ENCODE measurements around the gene CPPED1. TPM values are rescaled to one million over a fixed set of nuclear protein-coding genes. Genes with fewer than 3 reads are reported as not detected.

CPPED1 gene
- total and polyA plus RNA-seq, 10 of the 15 experiments (the other 5 are each of a cell fraction or from before 2014, with no cell fraction given) = 7.1 to 39.0 (median 16.0) TPM

DNA sequence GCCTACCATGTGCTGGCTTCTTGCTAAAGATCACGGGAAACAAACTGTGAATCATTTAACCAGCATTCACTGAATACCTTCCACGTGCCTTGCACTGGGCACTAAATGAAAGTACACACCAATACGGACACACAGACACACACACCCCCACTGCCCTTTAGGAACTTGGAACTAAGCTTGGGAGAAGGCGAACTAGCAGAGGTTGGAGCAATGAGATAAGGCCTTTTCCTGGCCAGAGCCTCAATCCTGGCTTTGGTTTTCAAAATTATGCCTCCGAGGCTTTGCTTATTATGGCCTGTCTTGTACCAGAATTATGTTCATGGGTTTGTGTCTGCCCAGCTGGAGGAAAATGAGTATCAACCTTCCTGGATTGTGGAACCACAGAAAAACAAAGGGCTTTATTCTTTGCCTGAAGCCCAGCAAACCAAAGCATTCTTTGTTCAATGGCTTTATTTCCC is 32.3 kb downstream of the CPPED1 start:
- Histone ChIP-seq H3K36me3 (ENCODE audit: control insufficient read depth in 2 of 2, insufficient read depth in 2 of 2, low read length in 1 of 2) (peaks cover 2 to 4% of the 10 kb centered on the region in 2 experiments; a peak in 1 of 4 replicates), H3K9ac (ENCODE audit: control insufficient read depth, insufficient read depth, low read length) (no peak overlapping the region), H3K27ac (ENCODE audit: control insufficient read depth, insufficient read depth) (no peak overlapping the region), H4K20me1 (ENCODE audit: control insufficient read depth, insufficient read depth) (no peaks in the 10 kb centered on the region), H3K27me3 (replicated peaks in 1 of 2; ENCODE audit: control insufficient read depth in 2 of 2, insufficient read depth in 2 of 2, low read length in 1 of 2) (no peaks in the 10 kb centered on the region), H3K9me3 (replicated peaks; ENCODE audit: control insufficient read depth, insufficient read depth, low read length) (no peaks in the 10 kb centered on the region; the same call in 2 of the 3 replicates), H3K79me2 (ENCODE audit: control insufficient read depth, insufficient read depth, low read length) (no peaks in the 10 kb centered on the region), H2AFZ (ENCODE audit: control insufficient read depth, low read depth, low read length) (no peak overlapping the region), H3K4me2 (ENCODE audit: control insufficient read depth, insufficient read depth) (no peak overlapping the region), H3K4me3 (no peak overlapping the region), H3K4me1 (ENCODE audit: control insufficient read depth, insufficient read depth, low read length) (no peaks in the 10 kb centered on the region)
- SMC1A ChIA-PET (ENCODE audit: uncharacterized antibody, unreplicated experiment) = interaction anchor here (1.5 kb wide), 1 partner anchor 21 kb away, joined by 3 read pairs; no protein-coding TSS in a partner anchor
- POLR2A ChIA-PET = no interaction called here
- intact Hi-C loops (cut with micrococcal nuclease; ENCODE audit: unreplicated experiment) = no loop called here
- DNase-seq (ENCODE audit: low read depth, low spot score) = no peak
- BruUV-seq (replicated peaks) = no TSS peak
- RAD21 ChIA-PET (ENCODE audit: unreplicated experiment) = no interaction called here
- no peak for ATAC-seq
- no peak for FAIRE-seq
- WGBS (ENCODE audit: insufficient coverage, insufficient replicate concordance, low lambda C conversion rate, missing lambda C conversion rate) = 90% methylated on average over 5 of the region's 5 CpGs
- CTCF ChIA-PET = no interaction called here
- in situ Hi-C loops (cut with MboI) = no loop called here
- TF ChIP-seq, protein P1, sequence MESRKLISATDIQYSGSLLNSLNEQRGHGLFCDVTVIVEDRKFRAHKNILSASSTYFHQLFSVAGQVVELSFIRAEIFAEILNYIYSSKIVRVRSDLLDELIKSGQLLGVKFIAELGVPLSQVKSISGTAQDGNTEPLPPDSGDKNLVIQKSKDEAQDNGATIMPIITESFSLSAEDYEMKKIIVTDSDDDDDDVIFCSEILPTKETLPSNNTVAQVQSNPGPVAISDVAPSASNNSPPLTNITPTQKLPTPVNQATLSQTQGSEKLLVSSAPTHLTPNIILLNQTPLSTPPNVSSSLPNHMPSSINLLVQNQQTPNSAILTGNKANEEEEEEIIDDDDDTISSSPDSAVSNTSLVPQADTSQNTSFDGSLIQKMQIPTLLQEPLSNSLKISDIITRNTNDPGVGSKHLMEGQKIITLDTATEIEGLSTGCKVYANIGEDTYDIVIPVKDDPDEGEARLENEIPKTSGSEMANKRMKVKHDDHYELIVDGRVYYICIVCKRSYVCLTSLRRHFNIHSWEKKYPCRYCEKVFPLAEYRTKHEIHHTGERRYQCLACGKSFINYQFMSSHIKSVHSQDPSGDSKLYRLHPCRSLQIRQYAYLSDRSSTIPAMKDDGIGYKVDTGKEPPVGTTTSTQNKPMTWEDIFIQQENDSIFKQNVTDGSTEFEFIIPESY (IDR thresholded peaks at IDR 0.05) = no peak
- TF ChIP-seq IKZF2 (IDR thresholded peaks at IDR 0.05) (no peak), CEBPB (IDR thresholded peaks at IDR 0.05; ENCODE audit: borderline replicate concordance in 1 of 2, low read depth in 2 of 2, low read length in 2 of 2) (no peak), BMI1 (IDR thresholded peaks at IDR 0.05; ENCODE audit: borderline replicate concordance) (no peak)

DNA sequence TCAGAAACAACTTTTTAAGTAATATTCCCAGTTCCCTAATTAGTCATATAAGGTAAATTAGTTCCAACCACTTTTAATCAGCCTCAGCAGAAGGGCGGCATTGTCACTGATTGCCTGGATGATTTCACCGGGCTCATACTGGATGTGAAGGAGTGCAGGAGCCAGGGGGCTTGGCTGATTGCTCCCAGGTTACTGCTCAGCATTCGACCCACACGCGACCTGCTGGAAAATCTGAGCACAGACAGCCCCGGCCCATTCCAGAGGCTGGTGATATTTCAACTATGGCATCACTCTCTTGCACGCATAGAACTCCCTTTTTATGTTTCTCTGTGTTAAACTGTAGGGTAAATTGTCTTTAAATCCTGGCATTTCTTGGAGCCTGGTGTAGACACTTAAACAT is 34.2 kb downstream of the CPPED1 start:
- ATAC-seq = no peak
- H3K9me3 ChIP-seq (replicated peaks; ENCODE audit: control insufficient read depth, insufficient read depth, low read length) = no peaks in the 10 kb centered on the region
- intact Hi-C loops (cut with micrococcal nuclease; ENCODE audit: unreplicated experiment) (no loop called here), in situ Hi-C loops (cut with MboI) (no loop called here)
- ChIA-PET SMC1A (ENCODE audit: uncharacterized antibody, unreplicated experiment) (no interaction called here), CTCF (no interaction called here), POLR2A (no interaction called here), RAD21 (ENCODE audit: unreplicated experiment) (no interaction called here)
- no peak overlapping the region for H3K27ac ChIP-seq (ENCODE audit: control insufficient read depth, insufficient read depth)
- H3K27me3 ChIP-seq (replicated peaks in 1 of 2; ENCODE audit: control insufficient read depth in 2 of 2, insufficient read depth in 2 of 2, low read length in 1 of 2) = no peaks in the 10 kb centered on the region
- H3K79me2 ChIP-seq (ENCODE audit: control insufficient read depth, insufficient read depth, low read length) = no peaks in the 10 kb centered on the region
- WGBS (ENCODE audit: insufficient coverage, insufficient replicate concordance, low lambda C conversion rate, missing lambda C conversion rate) = 94% methylated on average over 6 of the region's 7 CpGs
- H3K4me2 ChIP-seq (ENCODE audit: control insufficient read depth, insufficient read depth) = no peak overlapping the region
- BruUV-seq (replicated peaks) = no TSS peak
- no peak overlapping the region for H3K4me3 ChIP-seq
- no peak for FAIRE-seq
- H2AFZ ChIP-seq (ENCODE audit: control insufficient read depth, low read depth, low read length) = no peak overlapping the region
- H3K4me1 ChIP-seq (ENCODE audit: control insufficient read depth, insufficient read depth, low read length) = no peaks in the 10 kb centered on the region
- H3K9ac ChIP-seq (ENCODE audit: control insufficient read depth, insufficient read depth, low read length) = no peak overlapping the region
- DNase-seq (ENCODE audit: low read depth, low spot score) = no peak
- no peaks in the 10 kb centered on the region for H4K20me1 ChIP-seq (ENCODE audit: control insufficient read depth, insufficient read depth)
- H3K36me3 ChIP-seq (ENCODE audit: control insufficient read depth in 2 of 2, insufficient read depth in 2 of 2, low read length in 1 of 2) = peaks cover 0 to 4% of the 10 kb centered on the region in 2 experiments; a peak in 1 of 4 replicates
- TF ChIP-seq EP300 (IDR thresholded peaks at IDR 0.05; ENCODE audit: borderline replicate concordance in 1 of 2, control insufficient read depth in 1 of 2, low read depth in 2 of 2, low read length in 2 of 2) (no peak), SPI1 (IDR thresholded peaks at IDR 0.05; ENCODE audit: borderline replicate concordance, insufficient read depth, low read depth, low read length) (no peak), BHLHE40 (IDR thresholded peaks at IDR 0.05; ENCODE audit: borderline replicate concordance in 1 of 2, low read depth in 2 of 2, low read length in 1 of 2) (no peak), SMARCA5 (IDR thresholded peaks at IDR 0.05) (no peak), RB1 (IDR thresholded peaks at IDR 0.05; ENCODE audit: borderline replicate concordance) (no peak), CHD1 (IDR thresholded peaks at IDR 0.05; ENCODE audit: low read depth, low read length) (no peak), IRF4 (IDR thresholded peaks at IDR 0.05; ENCODE audit: low read depth, low read length) (no peak)
- TF ChIP-seq, protein P2, sequence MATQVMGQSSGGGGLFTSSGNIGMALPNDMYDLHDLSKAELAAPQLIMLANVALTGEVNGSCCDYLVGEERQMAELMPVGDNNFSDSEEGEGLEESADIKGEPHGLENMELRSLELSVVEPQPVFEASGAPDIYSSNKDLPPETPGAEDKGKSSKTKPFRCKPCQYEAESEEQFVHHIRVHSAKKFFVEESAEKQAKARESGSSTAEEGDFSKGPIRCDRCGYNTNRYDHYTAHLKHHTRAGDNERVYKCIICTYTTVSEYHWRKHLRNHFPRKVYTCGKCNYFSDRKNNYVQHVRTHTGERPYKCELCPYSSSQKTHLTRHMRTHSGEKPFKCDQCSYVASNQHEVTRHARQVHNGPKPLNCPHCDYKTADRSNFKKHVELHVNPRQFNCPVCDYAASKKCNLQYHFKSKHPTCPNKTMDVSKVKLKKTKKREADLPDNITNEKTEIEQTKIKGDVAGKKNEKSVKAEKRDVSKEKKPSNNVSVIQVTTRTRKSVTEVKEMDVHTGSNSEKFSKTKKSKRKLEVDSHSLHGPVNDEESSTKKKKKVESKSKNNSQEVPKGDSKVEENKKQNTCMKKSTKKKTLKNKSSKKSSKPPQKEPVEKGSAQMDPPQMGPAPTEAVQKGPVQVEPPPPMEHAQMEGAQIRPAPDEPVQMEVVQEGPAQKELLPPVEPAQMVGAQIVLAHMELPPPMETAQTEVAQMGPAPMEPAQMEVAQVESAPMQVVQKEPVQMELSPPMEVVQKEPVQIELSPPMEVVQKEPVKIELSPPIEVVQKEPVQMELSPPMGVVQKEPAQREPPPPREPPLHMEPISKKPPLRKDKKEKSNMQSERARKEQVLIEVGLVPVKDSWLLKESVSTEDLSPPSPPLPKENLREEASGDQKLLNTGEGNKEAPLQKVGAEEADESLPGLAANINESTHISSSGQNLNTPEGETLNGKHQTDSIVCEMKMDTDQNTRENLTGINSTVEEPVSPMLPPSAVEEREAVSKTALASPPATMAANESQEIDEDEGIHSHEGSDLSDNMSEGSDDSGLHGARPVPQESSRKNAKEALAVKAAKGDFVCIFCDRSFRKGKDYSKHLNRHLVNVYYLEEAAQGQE (IDR thresholded peaks at IDR 0.05; ENCODE audit: low read depth, low read length) = no peak
